GM18858 (cell line): ENCODE results near the gene TEAD2.

Source experiments
- ATAC-seq: cut with Tn5 transposase; IDR thresholded peaks from one replicate; pipeline ENCODE4 v1.9.1; 2021; ENCODE audit not compliant: unreplicated experiment

TEAD2 gene

GRCh38 chr19:49294401-49294800, 67.8 kb downstream of the TEAD2 start:
- no peak for ATAC-seq
